ENCODE data around the gene MMP21. TPM values are rescaled to one million over a fixed set of nuclear protein-coding genes. Genes with fewer than 3 reads are reported as not detected.

Gene MMP21
- total RNA-seq, 1 experiment from 2014 or later: not detected

- TF ChIP-seq CTCF (conservative IDR thresholded peaks at IDR 0.05): no peak
- Histone ChIP-seq H3K56ac (ENCODE audit: insufficient read length, low read depth, low read length) (no peak overlapping the region), H3T11ph (ENCODE audit: low read length) (no peak overlapping the region), H4K5ac (ENCODE audit: insufficient read length, low read depth, low read length) (no peak overlapping the region), H3K4ac (ENCODE audit: low read depth, low read length) (no peak overlapping the region), H3K23me2 (ENCODE audit: insufficient read length, low read depth, low read length, poor library complexity, severe bottlenecking) (no peaks in the 10 kb centered on the region), H2AK5ac (ENCODE audit: insufficient read length, low read length) (no peak overlapping the region), H3K4me1 (ENCODE audit: insufficient read depth, low read length) (no peaks in the 10 kb centered on the region), H3K9me3 (ENCODE audit: control insufficient read depth, low read depth, low read length) (no peaks in the 10 kb centered on the region), H4K8ac (replicated peaks; ENCODE audit: insufficient read length, low read depth, low read length) (no peak overlapping the region), H2BK15ac (ENCODE audit: low read depth, low read length) (no peak overlapping the region), H3K27me3 (ENCODE audit: insufficient read depth, low read length) (no peaks in the 10 kb centered on the region), H3K79me2 (ENCODE audit: insufficient read depth, low read length) (no peaks in the 10 kb centered on the region), H2BK120ac (ENCODE audit: low read depth, low read length, poor library complexity, severe bottlenecking) (no peak overlapping the region), H3K79me1 (ENCODE audit: insufficient read depth, low read depth, low read length, poor library complexity, severe bottlenecking) (no peaks in the 10 kb centered on the region), H4K20me1 (ENCODE audit: control insufficient read depth, insufficient read depth, insufficient read length) (no peaks in the 10 kb centered on the region), H3K27ac (ENCODE audit: insufficient read length, low read depth, low read length) (no peak overlapping the region), H2BK12ac (ENCODE audit: insufficient read length, low read depth, low read length) (no peak overlapping the region), H2BK20ac (ENCODE audit: low read depth, low read length, poor library complexity, severe bottlenecking) (no peak overlapping the region), H3K9ac (ENCODE audit: extremely low read depth, insufficient read length, low read length) (no peak overlapping the region), H2BK5ac (ENCODE audit: insufficient read length, low read length) (no peak overlapping the region), H3K14ac (ENCODE audit: insufficient read depth, low read length) (no peak overlapping the region), H2AFZ (ENCODE audit: low read length) (no peak overlapping the region), H4K91ac (ENCODE audit: insufficient read length, low read depth, low read length) (no peak overlapping the region), H3K23ac (ENCODE audit: insufficient read length, low read depth, low read length) (no peak overlapping the region), H3K4me2 (ENCODE audit: insufficient read depth, insufficient read length, low read length) (no peak overlapping the region), H3K18ac (ENCODE audit: insufficient read length, low read depth, low read length) (no peak overlapping the region)
- H3K4me1 Mint-ChIP-seq: no peaks in the 10 kb centered on the region
- no peak for DNase-seq
- peaks cover 6% of the 10 kb centered on the region for H3K27me3 Mint-ChIP-seq (ENCODE audit: low read depth)
- H3K4me3 Mint-ChIP-seq: no peak overlapping the region
- H3K36me3 Mint-ChIP-seq (ENCODE audit: insufficient read depth in 1 of 3, low read depth in 3 of 3): no peaks in the 10 kb centered on the region; a peak in 1 of 7 replicates
- no peak overlapping the region for H3K27ac Mint-ChIP-seq
- peaks cover 0 to 8% of the 10 kb centered on the region in 2 experiments for H3K9me3 Mint-ChIP-seq
- WGBS (ENCODE audit: extremely low coverage, insufficient read length, low lambda C conversion rate): no CpG with 5 or more reads among the region's 6 CpGs
These were observed 8.3 kb upstream of the MMP21 start for GRCh38 chr10:125783957-125784356.

Data from H9 (cell line).